ENCODE measurements around the gene SPTBN2. TPM values are rescaled to one million over a fixed set of nuclear protein-coding genes. Genes with fewer than 3 reads are reported as not detected.

SPTBN2 gene
- total RNA-seq, 2 donors from 2014 or later, result 1.2 to 5.6 TPM

DNA sequence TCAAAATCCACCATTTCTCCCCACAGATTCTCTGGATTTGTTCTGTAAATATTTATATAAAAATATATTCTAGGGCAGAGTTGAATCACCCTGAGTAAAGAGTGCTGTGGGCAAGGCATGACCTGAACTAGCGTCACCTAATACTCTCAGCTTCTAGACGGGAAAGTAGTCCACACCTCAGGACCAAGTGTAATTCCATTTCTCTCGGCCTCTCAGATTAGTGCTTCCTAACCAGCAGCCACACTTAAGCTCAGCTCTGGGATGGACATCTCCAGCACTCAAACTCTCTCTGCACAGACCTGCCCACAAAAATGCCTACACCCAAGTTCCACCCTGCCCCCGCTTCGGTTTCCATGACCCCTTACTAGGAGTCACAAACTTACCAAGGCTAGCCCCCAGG, 5.3 kb downstream of the SPTBN2 start:
- no peak for TF ChIP-seq CTCF (IDR thresholded peaks at IDR 0.05)
- H3K27ac ChIP-seq, result no peak overlapping the region
- no peak for DNase-seq (ENCODE audit: low spot score)

DNA sequence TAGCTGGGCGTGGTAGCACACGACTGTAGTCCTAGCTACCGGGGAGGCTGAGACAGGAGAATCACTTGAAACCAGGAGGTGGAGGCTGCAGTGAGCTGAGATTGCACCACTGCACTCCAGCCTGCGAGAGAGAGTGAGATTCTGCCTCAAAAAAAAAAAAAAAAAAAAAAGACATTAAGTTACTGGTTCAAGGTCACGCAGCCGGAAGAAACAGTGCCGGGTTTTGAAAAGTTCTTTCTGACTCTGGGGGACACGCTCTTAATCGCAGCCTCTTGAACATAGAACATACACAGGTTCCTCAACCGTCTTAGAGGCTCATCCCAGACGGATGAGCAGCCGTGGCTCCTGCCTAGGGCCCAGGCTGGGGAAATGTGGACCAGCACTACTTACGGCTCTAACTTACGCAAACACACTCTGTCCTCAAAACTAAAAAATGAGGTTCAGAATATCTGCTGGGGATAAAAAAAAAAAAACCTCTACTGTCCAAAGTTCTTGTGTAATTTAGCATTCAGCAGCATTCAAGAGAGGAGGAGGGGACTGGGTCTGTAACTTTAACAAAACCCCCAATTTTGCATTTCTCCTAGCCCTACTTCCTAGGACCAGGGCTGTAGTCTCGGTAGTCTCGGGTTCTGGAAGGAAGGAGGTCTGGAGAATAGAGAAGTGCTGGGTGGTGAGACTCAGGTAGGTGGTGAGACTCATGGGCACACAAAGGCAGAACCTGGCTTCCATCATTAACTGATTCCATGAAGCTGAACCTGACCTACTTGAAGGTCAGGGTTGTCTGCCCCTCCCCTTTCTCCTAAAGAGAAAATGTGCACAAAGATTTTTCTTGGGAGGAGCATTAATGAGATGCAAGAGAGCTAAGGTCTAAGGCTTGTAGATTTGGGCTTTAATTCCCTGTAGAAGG, 6.0 kb downstream of the SPTBN2 start:
- peaks cover 0 to 6% of the 10 kb centered on the region in 2 donors for H3K4me1 ChIP-seq (ENCODE audit: control insufficient read depth in 1 of 2, low read depth in 2 of 2)
- DNase-seq (ENCODE audit: low spot score) (no peak), ATAC-seq (ENCODE audit: insufficient number of reproducible peaks, low FRiP score, low read depth) (no peak)
- H3K27ac ChIP-seq, result no peak overlapping the region
- no peak overlapping the region for H3K4me3 ChIP-seq
- H3K9me3 ChIP-seq, result no peaks in the 10 kb centered on the region
- no peaks in the 10 kb centered on the region for H3K27me3 ChIP-seq (replicated peaks; ENCODE audit: insufficient read depth)
- TF ChIP-seq CTCF (IDR thresholded peaks at IDR 0.05), result no peak
- no peaks in the 10 kb centered on the region for H3K36me3 ChIP-seq

More for the DNA sequence above, 5.3 kb downstream of the SPTBN2 start:
- H3K27me3 ChIP-seq (replicated peaks; ENCODE audit: insufficient read depth), result no peaks in the 10 kb centered on the region
- no peaks in the 10 kb centered on the region for H3K36me3 ChIP-seq
- H3K4me1 ChIP-seq (ENCODE audit: control insufficient read depth in 1 of 2, low read depth in 2 of 2), result peaks cover 0 to 11% of the 10 kb centered on the region in 2 donors
- no peaks in the 10 kb centered on the region for H3K9me3 ChIP-seq
- H3K4me3 ChIP-seq, result no peak overlapping the region
- ATAC-seq (ENCODE audit: insufficient number of reproducible peaks, low FRiP score, low read depth), result no peak

GRCh38 chr11:66721939-66722338, 7.1 kb downstream of the SPTBN2 start:
- ATAC-seq (ENCODE audit: insufficient number of reproducible peaks, low FRiP score, low read depth), result no peak
- Histone ChIP-seq H3K4me1 (ENCODE audit: control insufficient read depth in 1 of 2, low read depth in 2 of 2) (no peaks in the 10 kb centered on the region), H3K9me3 (no peaks in the 10 kb centered on the region), H3K27me3 (replicated peaks; ENCODE audit: insufficient read depth) (no peaks in the 10 kb centered on the region), H3K27ac (no peak overlapping the region), H3K36me3 (no peaks in the 10 kb centered on the region), H3K4me3 (no peak overlapping the region)
- TF ChIP-seq CTCF (IDR thresholded peaks at IDR 0.05), result no peak
- no peak for DNase-seq (ENCODE audit: low spot score)

GRCh38 chr11:66720899-66721470, 8.0 kb downstream of the SPTBN2 start:
- H3K27ac ChIP-seq, result no peak overlapping the region
- ATAC-seq (ENCODE audit: insufficient number of reproducible peaks, low FRiP score, low read depth) (no peak), DNase-seq (ENCODE audit: low spot score) (no peak)

More at GRCh38 chr11:66720899-66721470, 8.0 kb downstream of the SPTBN2 start:
- Histone ChIP-seq H3K4me1 (ENCODE audit: control insufficient read depth in 1 of 2, low read depth in 2 of 2) (no peaks in the 10 kb centered on the region), H3K4me3 (no peak overlapping the region), H3K9me3 (no peaks in the 10 kb centered on the region), H3K36me3 (no peaks in the 10 kb centered on the region), H3K27me3 (replicated peaks; ENCODE audit: insufficient read depth) (no peaks in the 10 kb centered on the region)
- TF ChIP-seq CTCF (IDR thresholded peaks at IDR 0.05), result no peak
